Breast epithelium (tissue), 3 donors: ENCODE measurements around the gene SYK.

Source experiments
- CTCF ChIP-seq, 3 donors: fragments of 450-650 bp; IDR thresholded peaks; one replicate each; pipeline ENCODE4 v1.5.1; 2016 to 2017; ENCODE audit warnings: antibody characterized with exemption in 3 of 3, mild to moderate bottlenecking in 3 of 3, moderate library complexity in 3 of 3
- POLR2A ChIP-seq: fragments of 450-650 bp; IDR thresholded peaks from one replicate; pipeline ENCODE4 v1.6.1; 2016; ENCODE audit warnings: antibody characterized with exemption, mild to moderate bottlenecking, moderate library complexity

DNA sequence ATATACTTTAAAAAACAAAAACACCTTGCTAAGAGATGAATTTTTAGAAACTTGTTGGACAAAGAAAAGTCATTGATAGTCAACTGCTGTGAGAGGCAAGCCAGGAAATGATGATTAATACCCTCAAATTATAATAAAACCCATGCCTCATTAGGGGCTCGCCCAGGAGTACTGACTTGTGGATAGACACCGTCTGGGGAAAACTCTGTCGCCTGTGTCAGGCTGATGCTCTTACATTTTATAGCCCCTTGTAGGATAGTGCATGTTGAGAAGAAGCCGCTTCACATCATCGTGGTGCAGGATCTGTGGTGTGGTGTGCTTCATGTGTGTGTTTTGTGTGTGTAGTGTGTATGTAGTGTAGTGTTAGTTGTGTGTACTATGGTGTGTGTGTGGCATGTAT, 39.1 kb downstream of the SYK start:
- TF ChIP-seq POLR2A (no peak), CTCF (IDR thresholded peaks at IDR 0.05) (no peak)
